Cerebellar nuclear complex (tissue), 1 donor: Measurements from ENCODE around the gene CPLANE2.
"Not testable (repeated sequence)": the region's sequence is repeated elsewhere in the genome, so short reads cannot be mapped to it uniquely, and the experiment has no call there.

Experiments used
- DNase-seq, 2 experiments: peaks; one replicate each; lab custom pipeline; 2025; lab: John Stamatoyannopoulos, UW

Gene CPLANE2

DNA sequence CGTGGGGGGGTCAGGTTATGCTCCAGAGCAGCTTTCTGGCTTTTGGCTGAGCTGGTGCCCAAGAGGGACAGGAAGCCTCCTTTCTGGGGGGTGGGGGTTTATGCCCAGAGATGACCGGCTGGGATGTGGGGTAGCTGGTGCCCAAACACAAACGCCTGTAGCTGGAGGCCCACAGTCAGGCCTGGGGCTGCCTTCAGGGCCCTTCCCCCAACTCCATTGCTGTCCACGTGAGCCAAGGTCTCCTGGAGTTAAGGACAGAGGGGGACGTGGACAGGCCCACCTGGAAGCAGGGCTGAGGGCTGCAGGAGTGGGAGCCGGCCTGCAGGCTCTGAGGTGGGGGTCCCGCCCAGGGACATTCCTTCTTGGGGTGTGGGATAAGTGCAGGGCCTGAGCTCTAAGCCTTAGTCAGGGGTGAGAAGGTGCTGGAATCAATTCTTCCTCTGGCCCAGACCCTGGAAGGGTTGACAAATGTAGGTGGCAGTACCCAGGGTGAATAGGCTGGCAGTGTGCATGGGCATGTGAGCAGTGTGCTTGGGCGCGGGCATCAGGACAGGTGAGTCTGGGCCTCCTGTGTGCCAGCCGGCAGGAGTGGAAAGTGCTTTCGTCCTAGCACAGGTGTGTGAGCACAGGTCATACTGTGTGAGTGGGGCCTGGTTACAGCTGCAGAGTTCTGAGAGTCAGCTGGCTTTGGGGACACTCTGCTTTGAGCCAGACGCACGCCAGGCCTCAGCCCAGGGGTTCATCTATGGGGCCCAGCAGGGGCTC lies 6.8 kb downstream of the CPLANE2 start:
- no peak for DNase-seq

GRCh38 chr1:16226490-16227179 lies 10.3 kb downstream of the CPLANE2 start:
- DNase-seq = peak in 1 of 2 experiments; percentile 62

- no peak for DNase-seq
These were observed 10.9 kb downstream of the CPLANE2 start for GRCh38 chr1:16226129-16226489.

DNA sequence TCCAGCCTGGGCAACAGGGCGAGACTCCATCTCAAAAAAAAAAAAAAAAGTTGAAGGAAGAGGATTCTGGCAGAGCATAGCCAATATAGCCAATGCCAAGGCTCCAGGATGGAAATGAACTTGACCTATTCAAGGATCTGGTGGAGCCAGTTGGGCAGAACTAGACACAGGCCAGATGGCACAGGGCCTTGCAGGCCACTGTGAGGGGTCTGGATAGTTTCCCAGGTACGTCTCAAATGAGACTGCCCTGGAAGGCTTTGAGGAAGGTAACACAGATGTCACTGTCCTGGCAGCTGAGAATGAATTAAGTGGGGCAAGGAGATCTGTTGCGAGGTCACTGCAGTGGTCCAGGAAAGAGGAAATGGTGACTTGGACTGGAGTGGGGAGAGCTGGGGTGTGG lies 12.5 kb downstream of the CPLANE2 start:
- DNase-seq = peak; percentile 92 to 99

- not testable (repeated sequence) for DNase-seq
These were observed 14.3 kb downstream of the CPLANE2 start for GRCh38 chr1:16222716-16223115.

GRCh38 chr1:16221499-16221898 lies 15.5 kb downstream of the CPLANE2 start:
- no peak for DNase-seq

- no peak for DNase-seq
These were observed 16.9 kb downstream of the CPLANE2 start for GRCh38 chr1:16219968-16220500.

- no peak for DNase-seq
These were observed 18.3 kb downstream of the CPLANE2 start for GRCh38 chr1:16218674-16219071.

- DNase-seq = no peak
These were observed 18.8 kb downstream of the CPLANE2 start for GRCh38 chr1:16218014-16218673.

GRCh38 chr1:16217061-16217785 lies 19.8 kb downstream of the CPLANE2 start:
- DNase-seq = peak; percentile 84 to 93

- DNase-seq = no peak
These were observed 20.9 kb downstream of the CPLANE2 start for GRCh38 chr1:16215882-16216753.

GRCh38 chr1:16215240-16215639 lies 21.7 kb downstream of the CPLANE2 start:
- not testable (repeated sequence) for DNase-seq

GRCh38 chr1:16213544-16213943 lies 23.4 kb downstream of the CPLANE2 start:
- not testable (repeated sequence) for DNase-seq

DNA sequence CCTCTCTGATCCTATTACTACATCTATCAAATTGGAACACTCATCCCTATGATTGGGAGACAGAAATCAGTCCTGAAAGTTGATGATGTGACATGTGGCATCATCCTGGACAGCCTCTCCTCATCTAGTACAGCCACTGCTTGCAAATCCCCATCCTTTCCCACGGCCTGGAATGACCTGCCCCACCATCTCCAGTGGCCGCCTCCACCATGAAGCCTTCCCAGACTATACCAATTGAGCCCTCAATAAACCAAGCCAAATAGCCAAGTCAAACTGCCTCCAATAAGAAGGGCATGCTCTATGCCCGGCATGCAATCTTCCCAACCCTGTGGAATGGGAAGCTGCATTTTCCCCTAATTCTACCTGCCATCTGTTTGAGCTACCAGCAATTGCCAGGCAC lies 24.0 kb downstream of the CPLANE2 start:
- no peak for DNase-seq

GRCh38 chr1:16212251-16212961 lies 24.6 kb downstream of the CPLANE2 start, which contains the start of gene ARHGEF19:
Gene ARHGEF19 (minus strand): TSS chr1:16212652. CDS start chr1:16209054, 3,598 bp downstream.
- no peak for DNase-seq

DNA sequence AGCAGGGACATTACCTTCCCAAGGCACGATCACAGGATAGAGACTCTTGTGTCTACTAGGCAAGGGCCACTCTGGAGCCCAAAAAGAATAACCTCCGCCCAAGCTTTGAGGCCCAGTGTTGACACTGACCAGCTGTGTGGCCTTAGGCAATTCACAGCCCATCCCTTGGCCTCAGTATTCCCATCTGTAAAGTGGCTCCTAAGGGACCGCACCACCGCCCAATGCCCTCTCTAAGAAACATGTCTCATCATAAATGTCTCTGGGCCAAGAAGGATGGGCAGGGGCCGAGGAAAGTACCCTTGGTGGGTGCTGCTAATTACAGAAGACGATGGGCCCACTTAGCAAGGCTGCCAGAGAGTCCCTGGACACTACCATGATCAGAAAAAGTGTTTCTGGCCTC lies 25.2 kb downstream of the CPLANE2 start:
- no peak for DNase-seq

GRCh38 chr1:16210581-16210980 lies 26.4 kb downstream of the CPLANE2 start:
- no peak for DNase-seq

GRCh38 chr1:16209847-16210407 lies 27.1 kb downstream of the CPLANE2 start:
- no peak for DNase-seq

- no peak for DNase-seq
These were observed 27.7 kb downstream of the CPLANE2 start for GRCh38 chr1:16209132-16209846.
